Activated CD8-positive, alpha-beta memory T cell treated with anti-CD3 and anti-CD28 coated beads for 4 hours (primary cell): ENCODE data around the gene DCP1A.

Experiments
- DNase-seq, 2 donors: peaks; one replicate each; pipeline ENCODE4 v3.0.0-alpha.2; 2020; ENCODE audit warnings: low read depth in 2 of 2

Gene DCP1A

GRCh38 chr3:53244271-53244670 lies 103.1 kb downstream of the DCP1A start:
- DNase-seq, result no peak

GRCh38 chr3:53243785-53244184 lies 103.6 kb downstream of the DCP1A start:
- DNase-seq, result no peak

GRCh38 chr3:53243165-53243564 lies 104.2 kb downstream of the DCP1A start:
- no peak for DNase-seq

GRCh38 chr3:53242642-53243041 lies 104.7 kb downstream of the DCP1A start:
- no peak for DNase-seq

- no peak for DNase-seq
These were observed 105.2 kb downstream of the DCP1A start for GRCh38 chr3:53242155-53242554.

GRCh38 chr3:53240989-53241972 lies 106.1 kb downstream of the DCP1A start:
- DNase-seq, result no peak

GRCh38 chr3:53239800-53240199 lies 107.5 kb downstream of the DCP1A start:
- no peak for DNase-seq

GRCh38 chr3:53238886-53239285 lies 108.5 kb downstream of the DCP1A start:
- no peak for DNase-seq

GRCh38 chr3:53238051-53238850 lies 109.1 kb downstream of the DCP1A start:
- DNase-seq, result no peak

GRCh38 chr3:53236112-53236841 lies 111.1 kb downstream of the DCP1A start:
- no peak for DNase-seq

- no peak for DNase-seq
These were observed 111.8 kb downstream of the DCP1A start for GRCh38 chr3:53235545-53235944.

GRCh38 chr3:53234841-53235232 lies 112.5 kb downstream of the DCP1A start:
- DNase-seq, result no peak

- no peak for DNase-seq
These were observed 113.1 kb downstream of the DCP1A start for GRCh38 chr3:53234130-53234840.
